Right lobe of liver (tissue), 4 donors: Measurements from ENCODE around the gene CCDC85C.

Experiments used
- POLR2A ChIP-seq: fragments of 450-650 bp; IDR thresholded peaks from one replicate; pipeline ENCODE4 v1.6.1; 2017; ENCODE audit warnings: antibody characterized with exemption, mild to moderate bottlenecking
- TF ChIP-seq, protein P1 (sequence below), 4 donors: fragments of 200-600 bp in 3 of 4; fragments of 450-650 bp in 1 of 4; IDR thresholded peaks; one replicate each; pipeline versions ENCODE4 v1.5.1 to v1.8.0; 2016 to 2022; ENCODE audit warnings: antibody characterized with exemption in 4 of 4, mild to moderate bottlenecking in 2 of 4
- donor health status: DM: no; HTN: no; CAD: no.
- donor health status: DM: no; HTN: no; CAD: no.
- donor health status: DM: no; HTN: yes; CAD: no.

DNA sequence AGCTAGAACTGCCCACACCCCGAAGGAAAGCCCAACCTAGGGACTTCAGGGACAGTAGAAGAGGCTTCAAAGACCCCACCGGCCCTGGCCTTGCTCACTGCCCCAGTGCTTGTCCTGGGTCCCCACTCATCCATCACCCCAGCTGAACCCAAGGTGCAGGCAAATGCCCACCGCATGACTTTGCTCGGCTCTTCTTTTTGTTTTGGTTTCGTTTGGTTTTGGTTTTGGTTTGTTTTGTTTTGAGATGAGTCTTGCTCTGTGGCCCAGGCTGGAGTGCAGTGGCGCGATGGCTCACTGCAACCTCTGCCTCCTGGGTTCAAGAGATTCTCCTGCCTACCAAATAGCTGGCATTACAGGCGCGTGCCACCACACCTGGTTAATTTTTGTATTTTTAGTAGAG, 9.0 kb downstream of the CCDC85C start:
- TF ChIP-seq, protein P1, sequence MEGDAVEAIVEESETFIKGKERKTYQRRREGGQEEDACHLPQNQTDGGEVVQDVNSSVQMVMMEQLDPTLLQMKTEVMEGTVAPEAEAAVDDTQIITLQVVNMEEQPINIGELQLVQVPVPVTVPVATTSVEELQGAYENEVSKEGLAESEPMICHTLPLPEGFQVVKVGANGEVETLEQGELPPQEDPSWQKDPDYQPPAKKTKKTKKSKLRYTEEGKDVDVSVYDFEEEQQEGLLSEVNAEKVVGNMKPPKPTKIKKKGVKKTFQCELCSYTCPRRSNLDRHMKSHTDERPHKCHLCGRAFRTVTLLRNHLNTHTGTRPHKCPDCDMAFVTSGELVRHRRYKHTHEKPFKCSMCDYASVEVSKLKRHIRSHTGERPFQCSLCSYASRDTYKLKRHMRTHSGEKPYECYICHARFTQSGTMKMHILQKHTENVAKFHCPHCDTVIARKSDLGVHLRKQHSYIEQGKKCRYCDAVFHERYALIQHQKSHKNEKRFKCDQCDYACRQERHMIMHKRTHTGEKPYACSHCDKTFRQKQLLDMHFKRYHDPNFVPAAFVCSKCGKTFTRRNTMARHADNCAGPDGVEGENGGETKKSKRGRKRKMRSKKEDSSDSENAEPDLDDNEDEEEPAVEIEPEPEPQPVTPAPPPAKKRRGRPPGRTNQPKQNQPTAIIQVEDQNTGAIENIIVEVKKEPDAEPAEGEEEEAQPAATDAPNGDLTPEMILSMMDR (IDR thresholded peaks at IDR 0.05): no peak
- TF ChIP-seq POLR2A: no peak
